SKM-1 (cell line): ENCODE results near the gene SPOCD1.

Experiments used
- DNase-seq: peaks from one replicate; lab custom pipeline; 2025; ENCODE audit not compliant: unreplicated experiment; lab: John Stamatoyannopoulos, UW

Gene SPOCD1

DNA sequence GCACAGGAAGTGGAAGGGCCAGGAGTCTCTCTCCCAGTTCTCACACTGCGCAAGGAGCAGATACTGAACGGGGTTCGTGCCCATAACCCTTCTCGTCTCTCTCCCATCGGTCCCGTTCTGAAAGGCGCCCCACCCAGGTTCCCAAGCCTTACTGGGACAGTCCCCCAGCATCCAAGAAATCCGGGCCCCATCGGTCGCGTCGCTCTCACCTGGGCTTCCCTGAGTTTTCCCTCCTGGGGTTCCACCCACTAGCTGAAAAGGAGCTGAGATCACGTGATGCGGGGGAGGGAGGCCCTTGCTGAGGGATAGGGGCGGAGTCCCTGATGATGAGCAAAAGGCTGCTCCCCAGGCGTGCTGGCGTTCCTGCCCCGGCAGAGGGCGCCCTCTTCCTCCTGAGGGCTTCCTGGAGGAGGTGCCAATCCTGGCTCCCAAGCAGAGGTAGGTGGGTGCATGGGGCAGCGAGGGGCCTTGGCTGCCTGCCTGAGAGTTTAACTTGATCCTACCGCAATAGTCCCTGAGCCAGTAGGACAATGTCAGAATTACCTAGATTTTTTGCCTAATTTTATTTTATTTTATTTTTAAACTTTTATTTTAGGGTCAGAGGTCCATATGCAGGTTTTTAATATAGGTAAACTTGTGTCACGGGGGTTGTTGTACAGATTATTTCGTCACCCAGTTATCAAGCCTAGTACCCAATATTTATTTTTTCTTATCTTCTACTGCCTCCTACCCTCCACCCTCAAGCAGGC, at the start of gene SPOCD1:
Gene SPOCD1, minus strand, starts transcription at position 271 of the 749 bp plus-strand sequence. CDS start 689 bp downstream, outside the sequence.
- peak; percentile 89 for DNase-seq

GRCh38 chr1:31862071-31862470, 46.2 kb upstream of the SPOCD1 start:
- DNase-seq: no peak

GRCh38 chr1:31861346-31861745, 45.5 kb upstream of the SPOCD1 start:
- DNase-seq: no peak

- DNase-seq: no peak
Observed at GRCh38 chr1:31860581-31860980, 44.8 kb upstream of the SPOCD1 start.

DNA sequence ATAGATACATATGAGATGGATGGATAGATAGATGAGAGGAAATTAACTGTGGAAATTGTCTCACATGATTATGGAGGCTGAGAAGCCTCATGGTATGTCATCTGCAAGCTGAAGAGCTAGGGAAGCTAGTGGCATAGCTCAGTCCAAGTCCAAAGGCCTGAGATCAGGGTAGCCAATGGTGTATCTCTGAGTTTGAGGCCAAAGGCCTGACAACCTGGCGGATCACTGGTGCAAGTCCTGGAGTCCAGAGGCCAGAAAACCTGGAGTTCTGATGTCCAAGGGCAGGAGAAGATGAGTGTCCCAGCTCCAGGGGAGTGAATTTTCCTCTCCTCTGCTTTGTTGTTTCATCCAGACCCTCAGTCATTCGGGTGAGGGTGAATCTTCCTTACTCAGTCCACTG, 43.9 kb upstream of the SPOCD1 start:
- no peak for DNase-seq

DNA sequence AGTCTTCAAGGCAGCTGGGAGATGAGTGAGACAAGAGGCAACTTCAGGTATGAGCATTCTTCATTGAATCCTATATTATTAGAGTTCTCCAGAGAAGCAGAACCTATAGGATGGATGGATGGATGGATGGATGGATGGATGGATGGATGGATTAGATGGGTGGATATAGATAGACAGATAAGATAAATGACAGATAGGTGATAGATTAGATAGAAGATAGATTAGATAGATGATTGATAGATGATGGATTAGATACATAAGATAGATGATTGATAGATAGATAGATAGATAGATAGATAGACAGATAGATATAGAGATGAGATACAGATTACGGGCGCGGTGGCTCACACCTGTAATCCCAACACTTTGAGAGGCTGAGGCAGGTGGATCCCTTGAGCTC, 43.2 kb upstream of the SPOCD1 start:
- DNase-seq: no peak

DNA sequence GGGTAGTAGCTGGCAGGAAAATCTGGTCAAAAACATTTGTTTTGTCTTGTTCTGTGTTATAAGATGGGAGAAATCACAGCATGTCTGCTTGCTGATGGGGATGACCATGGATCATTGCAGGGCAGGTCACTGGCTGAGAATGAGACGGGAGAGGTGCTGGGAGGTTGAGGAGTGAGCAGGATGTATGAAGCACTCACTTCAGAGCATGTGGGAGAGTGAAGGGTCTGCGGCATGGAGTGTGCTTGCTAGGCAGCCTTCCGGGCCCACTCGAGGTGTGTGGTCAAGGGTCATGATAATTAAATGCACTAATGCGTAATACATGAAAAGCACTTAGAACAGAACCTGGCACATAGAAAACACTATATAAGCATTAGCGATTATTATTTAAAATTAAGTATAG, 42.0 kb upstream of the SPOCD1 start:
- DNase-seq: no peak

DNA sequence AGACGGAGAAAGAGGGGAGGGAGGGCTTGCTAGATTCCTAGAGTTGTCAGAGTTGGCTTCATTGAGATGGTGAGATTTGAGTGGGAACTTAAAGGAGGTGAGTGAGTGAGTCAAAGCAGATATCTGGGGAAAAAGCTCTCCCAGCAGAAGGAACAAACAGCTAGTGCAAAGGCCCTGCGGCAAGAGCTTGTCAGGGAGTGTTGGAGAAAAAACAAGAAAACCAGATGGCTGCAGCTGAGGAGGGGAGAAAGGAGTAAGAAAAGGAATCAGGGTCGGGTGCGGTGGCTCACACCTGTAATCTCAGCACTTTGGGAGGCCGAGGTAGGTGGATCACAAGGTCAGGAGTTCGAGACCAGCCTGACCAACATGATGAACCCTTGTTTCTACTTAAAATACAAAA, 40.3 kb upstream of the SPOCD1 start:
- no peak for DNase-seq

DNA sequence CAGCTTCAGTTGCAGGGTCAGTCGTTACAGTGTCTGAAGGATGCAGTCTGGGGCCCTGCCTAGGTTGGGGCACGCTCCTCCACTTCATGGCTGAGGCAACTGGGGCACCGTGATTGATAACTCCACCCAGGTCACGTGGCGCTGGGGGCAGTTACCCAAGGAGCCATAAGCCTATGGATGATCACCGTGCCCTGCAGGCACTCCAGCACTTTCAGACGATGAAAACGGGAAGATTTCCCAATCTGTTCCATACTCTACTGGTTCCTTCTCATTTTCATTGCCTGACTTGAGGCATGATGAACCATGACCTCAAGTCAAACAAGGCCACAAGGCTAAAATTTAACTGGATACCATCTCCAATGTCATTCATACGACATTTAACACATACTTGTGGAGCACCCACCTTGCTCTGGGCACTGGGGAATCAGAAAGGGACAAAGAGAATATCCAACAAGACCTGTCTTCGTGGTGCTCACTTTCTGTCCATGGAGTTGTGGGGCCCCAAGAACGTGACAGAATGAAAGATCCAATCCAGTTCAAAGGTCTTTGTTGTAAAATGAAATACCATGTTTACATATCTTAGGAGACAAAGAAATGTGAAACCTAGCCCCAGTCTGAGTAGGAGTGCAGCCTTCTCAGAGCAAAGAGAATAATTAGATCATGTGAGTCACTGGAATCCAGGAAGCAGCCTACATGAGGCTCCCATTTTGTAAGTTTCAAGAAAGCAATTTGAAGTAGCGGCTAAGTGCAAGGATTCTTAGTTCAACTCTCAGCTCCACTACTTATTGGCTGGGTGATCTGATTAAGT, 39.4 kb upstream of the SPOCD1 start:
- no peak for DNase-seq

GRCh38 chr1:31849653-31850052, 33.8 kb upstream of the SPOCD1 start:
- DNase-seq: no peak

- DNase-seq: no peak
Observed at GRCh38 chr1:31848381-31848897, 32.6 kb upstream of the SPOCD1 start.

DNA sequence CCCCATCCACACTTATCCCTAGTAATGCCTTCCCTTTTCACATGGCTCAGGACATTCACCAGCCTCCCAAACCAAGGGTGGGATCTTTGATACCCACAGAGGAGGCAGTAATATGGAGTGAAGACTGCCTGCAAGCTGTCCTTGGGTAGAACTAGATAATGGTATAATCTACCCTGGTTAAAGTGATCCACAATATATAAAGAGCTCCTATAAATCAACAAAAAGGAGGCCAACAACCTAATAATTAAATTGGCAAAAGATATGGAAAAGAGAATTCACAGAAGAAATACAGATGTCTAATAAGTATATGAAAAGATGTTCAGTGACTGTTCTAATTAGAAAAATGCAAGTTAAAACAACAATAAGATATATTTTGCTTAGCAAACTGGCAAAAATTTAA, 30.7 kb upstream of the SPOCD1 start:
- no peak for DNase-seq

DNA sequence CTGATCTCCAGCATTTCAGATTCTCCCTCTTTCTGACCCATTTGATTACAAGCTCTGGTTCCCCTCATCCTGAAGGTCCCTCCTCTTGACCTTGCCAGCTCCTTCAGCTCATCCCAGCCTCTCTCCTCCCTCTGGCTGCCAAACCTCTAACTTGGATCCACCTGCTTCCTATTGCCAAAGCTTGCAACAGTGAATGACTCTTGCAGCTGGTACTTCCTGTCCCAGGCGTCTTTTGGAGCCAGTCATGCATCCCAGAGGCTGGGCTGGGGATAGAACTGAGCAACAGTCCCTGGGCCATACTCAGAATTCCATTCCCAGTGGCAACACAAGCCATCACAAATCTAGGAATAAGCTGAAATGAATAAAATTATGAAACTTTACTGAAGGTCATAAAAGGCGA, 27.7 kb upstream of the SPOCD1 start:
- DNase-seq: no peak

GRCh38 chr1:31839662-31840343, 24.0 kb upstream of the SPOCD1 start:
- DNase-seq: no peak

DNA sequence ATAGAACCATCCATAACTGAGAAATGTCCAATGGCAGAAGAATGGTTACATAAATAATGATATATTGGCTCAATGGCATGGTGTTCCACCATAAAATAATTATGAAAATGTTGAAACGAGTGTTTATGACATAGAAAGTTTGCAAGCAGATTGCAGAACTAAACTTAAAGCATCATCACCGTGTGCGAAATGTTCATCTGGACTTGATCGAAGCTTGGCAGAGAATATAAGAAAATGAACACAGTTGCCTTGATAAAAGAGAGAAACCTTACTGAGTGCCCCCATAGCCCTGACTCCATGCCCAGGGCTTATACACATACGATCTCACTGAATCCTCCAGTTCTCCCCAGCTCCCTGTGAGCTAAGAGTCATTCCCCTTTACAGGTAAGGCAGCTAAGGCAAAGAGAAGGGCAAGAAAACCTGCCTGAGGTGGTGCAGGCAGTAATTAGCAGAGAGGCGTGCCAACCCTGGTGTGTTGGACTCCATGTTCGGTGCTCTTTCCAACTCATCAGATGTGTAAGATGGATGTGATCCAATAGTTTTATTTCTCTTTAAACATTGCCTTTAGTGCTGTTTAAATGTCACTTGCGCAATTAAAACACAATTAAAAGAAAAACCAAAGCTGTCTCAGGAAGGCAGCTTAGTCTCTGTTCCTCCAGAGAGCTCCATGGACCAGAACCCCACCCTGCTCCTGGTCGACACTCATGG, 21.8 kb upstream of the SPOCD1 start:
- DNase-seq: no peak

GRCh38 chr1:31836638-31837037, 20.8 kb upstream of the SPOCD1 start:
- DNase-seq: no peak

DNA sequence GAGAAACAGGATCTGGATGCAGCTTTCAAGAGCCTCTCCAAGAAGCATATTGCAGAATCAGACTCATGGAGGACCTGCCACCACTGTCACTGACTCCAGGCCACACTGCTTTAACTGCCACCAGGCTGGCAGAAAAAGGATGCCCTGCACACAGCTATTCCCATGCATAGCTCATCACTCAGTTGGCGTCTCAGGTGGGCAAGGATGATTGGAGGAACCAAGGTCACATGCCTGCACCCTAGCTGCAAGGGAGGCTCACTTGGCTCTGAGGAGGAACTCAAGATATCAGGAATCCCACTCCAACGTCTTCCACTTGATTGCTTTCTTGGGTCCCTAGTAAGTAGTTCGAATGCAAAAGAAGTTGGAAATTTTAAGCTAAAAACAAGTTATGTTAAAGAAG, 19.6 kb upstream of the SPOCD1 start:
- no peak for DNase-seq

DNA sequence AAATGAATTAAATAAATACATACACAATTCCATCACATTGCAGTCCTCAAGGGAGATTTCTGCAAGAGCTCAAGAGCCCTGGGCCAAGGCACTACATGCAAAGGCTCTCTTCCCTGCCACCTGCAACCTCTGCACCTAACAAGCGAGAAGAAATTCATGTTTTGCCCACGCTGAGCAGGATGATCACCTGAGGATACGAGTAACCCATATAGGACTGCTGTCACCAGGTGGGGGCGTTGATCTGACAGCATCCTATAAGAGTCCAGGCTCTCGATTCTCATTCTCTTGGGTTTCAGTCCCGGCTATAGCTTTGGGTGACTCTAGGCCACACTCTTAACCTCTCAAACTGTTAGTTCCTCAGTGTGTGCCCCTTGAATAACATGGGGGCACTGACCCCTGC, 18.7 kb upstream of the SPOCD1 start:
- DNase-seq: no peak

GRCh38 chr1:31831397-31832378, 15.9 kb upstream of the SPOCD1 start:
- no peak for DNase-seq

DNA sequence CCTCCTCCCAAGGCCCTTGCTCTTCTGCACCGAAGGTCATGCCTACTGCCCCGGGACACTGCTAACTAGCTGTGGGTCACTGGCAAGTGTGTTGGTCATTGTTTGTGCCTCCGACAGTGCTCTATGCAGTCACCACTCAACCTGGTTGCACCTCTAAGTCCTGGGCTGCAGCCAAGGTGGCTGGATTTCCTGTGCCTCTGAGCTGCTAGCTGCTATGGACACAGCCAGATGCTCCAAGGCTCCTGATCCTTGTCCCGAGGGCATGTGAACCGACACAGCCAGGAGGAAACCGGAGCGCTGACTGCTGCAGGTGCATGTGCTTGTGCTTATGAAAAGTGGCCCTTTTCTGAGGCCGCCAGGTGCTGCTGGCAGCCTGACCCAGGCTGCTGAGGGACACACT, 14.7 kb upstream of the SPOCD1 start:
- no peak for DNase-seq
